Breast epithelium (tissue), 4 donors: ENCODE measurements around the gene OSBPL10. TPM values are rescaled to one million over a fixed set of nuclear protein-coding genes. Genes with fewer than 3 reads are reported as not detected.

Source experiments
- DNase-seq, 2 donors: peaks; one replicate each; pipeline ENCODE4 v3.0.0-alpha.2; 2019; ENCODE audit warnings: low spot score in 2 of 2
- H3K27ac ChIP-seq, 2 donors: fragments of 200-600 bp; sonication (generic) in 1 of 2; one replicate each; pipeline ENCODE4 v1.5.1; 2016 to 2019; ENCODE audit warnings: mild to moderate bottlenecking in 1 of 2
- H3K27me3 ChIP-seq, 2 donors: fragments of 200-600 bp; sonication (generic) in 1 of 2; one replicate each; pipeline versions ENCODE4 v1.5.1 to v1.6.0; 2017 to 2019; ENCODE audit warnings: control low read depth in 1 of 2, mild to moderate bottlenecking in 1 of 2
- H3K36me3 ChIP-seq: fragments of 200-600 bp; one replicate; pipeline ENCODE4 v1.5.1; 2019
- H3K4me1 ChIP-seq, 2 donors: fragments of 200-600 bp; sonication (generic); one replicate each; pipeline ENCODE4 v1.5.1; 2016 to 2019; ENCODE audit warnings: control low read depth in 1 of 2
- H3K4me3 ChIP-seq, 3 donors: fragments of 200-600 bp; sonication (generic); 1 replicate in 2 of 3; 2 replicates in 1 of 3; pipeline ENCODE4 v1.5.1; 2016 to 2019; ENCODE audit warnings: mild to moderate bottlenecking in 3 of 3, moderate library complexity in 2 of 3
- H3K9me3 ChIP-seq, 2 donors: fragments of 200-600 bp; sonication (generic) in 1 of 2; one replicate each; pipeline ENCODE4 v1.5.1; 2016 to 2019; ENCODE audit warnings: control low read depth in 1 of 2
- CTCF ChIP-seq, 3 donors: fragments of 450-650 bp; IDR thresholded peaks; one replicate each; pipeline ENCODE4 v1.5.1; 2016 to 2017; ENCODE audit warnings: antibody characterized with exemption in 3 of 3, mild to moderate bottlenecking in 3 of 3, moderate library complexity in 3 of 3
- POLR2A ChIP-seq: fragments of 450-650 bp; IDR thresholded peaks from one replicate; pipeline ENCODE4 v1.6.1; 2016; ENCODE audit warnings: antibody characterized with exemption, mild to moderate bottlenecking, moderate library complexity
- POLR2AphosphoS5 ChIP-seq, 3 donors: sonication (generic); formaldehyde crosslinking; IDR thresholded peaks; one replicate each; pipeline ENCODE4 v1.6.1; 2017; ENCODE audit warnings: antibody characterized with exemption in 3 of 3
- intact Hi-C: fragments of 100-400 bp; cut with DNase I; formaldehyde crosslinking; loops from one replicate; pipeline ENCODE4 v1.15.1; 2023; ENCODE audit warnings: low total_unique reads
- total RNA-seq, 3 donors: library from RNA; depleted of rRNA; stranded (reverse); fragments of >200 nt; gene quantifications; one replicate each; pipeline ENCODE4 v1.1.0, GENCODE V29; 2016

OSBPL10 gene
- total RNA-seq, 3 donors from 2014 or later = 17.6 to 47.4 (median 26.5) TPM

GRCh38 chr3:31924610-31925270 lies 56.3 kb downstream of the OSBPL10 start:
- no peak overlapping the region for H3K4me3 ChIP-seq
- TF ChIP-seq POLR2A (no peak), POLR2AphosphoS5 (IDR thresholded peaks at IDR 0.05) (no peak), CTCF (IDR thresholded peaks at IDR 0.05) (no peak)
- H3K9me3 ChIP-seq = peaks cover 4 to 9% of the 10 kb centered on the region in 2 donors
- intact Hi-C loops = no loop called here
- no peak overlapping the region for H3K27ac ChIP-seq
- no peaks in the 10 kb centered on the region for H3K27me3 ChIP-seq
- no peak for DNase-seq
- no peaks in the 10 kb centered on the region for H3K36me3 ChIP-seq
- H3K4me1 ChIP-seq = peaks cover 0 to 4% of the 10 kb centered on the region in 2 donors

- DNase-seq = no peak
- Histone ChIP-seq H3K27ac (peak overlapping the region; percentile 45 to 74), H3K36me3 (no peaks in the 10 kb centered on the region), H3K4me1 (peaks cover 0 to 4% of the 10 kb centered on the region in 2 donors), H3K9me3 (peaks cover 4 to 14% of the 10 kb centered on the region in 2 donors), H3K27me3 (no peaks in the 10 kb centered on the region), H3K4me3 (peak overlapping the region in 1 of 3 donors; percentile 7)
- intact Hi-C loops = no loop called here
- TF ChIP-seq POLR2AphosphoS5 (IDR thresholded peaks at IDR 0.05) = no peak
- no peak for TF ChIP-seq POLR2A
- TF ChIP-seq CTCF (IDR thresholded peaks at IDR 0.05) = no peak
Measured at GRCh38 chr3:31922962-31923361, 58.1 kb downstream of the OSBPL10 start.

GRCh38 chr3:31921837-31922236 lies 59.2 kb downstream of the OSBPL10 start:
- no peak overlapping the region for H3K4me3 ChIP-seq
- TF ChIP-seq CTCF (IDR thresholded peaks at IDR 0.05) (no peak), POLR2A (no peak), POLR2AphosphoS5 (IDR thresholded peaks at IDR 0.05) (no peak)
- intact Hi-C loops = no loop called here
- H3K27me3 ChIP-seq = no peaks in the 10 kb centered on the region
- no peak overlapping the region for H3K27ac ChIP-seq
- no peak for DNase-seq
- H3K36me3 ChIP-seq = no peaks in the 10 kb centered on the region
- peaks cover 0 to 5% of the 10 kb centered on the region in 2 donors for H3K4me1 ChIP-seq
- peaks cover 4 to 14% of the 10 kb centered on the region in 2 donors for H3K9me3 ChIP-seq

GRCh38 chr3:31920310-31920709 lies 60.8 kb downstream of the OSBPL10 start:
- no peak for DNase-seq
- Histone ChIP-seq H3K27me3 (no peaks in the 10 kb centered on the region), H3K4me3 (no peak overlapping the region), H3K27ac (no peak overlapping the region), H3K4me1 (peaks cover 0 to 13% of the 10 kb centered on the region in 2 donors), H3K36me3 (no peaks in the 10 kb centered on the region), H3K9me3 (peaks cover 4 to 14% of the 10 kb centered on the region in 2 donors)
- intact Hi-C loops = no loop called here
- TF ChIP-seq CTCF (IDR thresholded peaks at IDR 0.05) (no peak), POLR2A (no peak), POLR2AphosphoS5 (IDR thresholded peaks at IDR 0.05) (no peak)

- H3K9me3 ChIP-seq = peaks cover 4 to 14% of the 10 kb centered on the region in 2 donors
- no peak for DNase-seq
- H3K27ac ChIP-seq = peak overlapping the region; percentile 2 to 50
- no peak for TF ChIP-seq CTCF (IDR thresholded peaks at IDR 0.05)
- TF ChIP-seq POLR2A = no peak
- no peak for TF ChIP-seq POLR2AphosphoS5 (IDR thresholded peaks at IDR 0.05)
- H3K27me3 ChIP-seq = no peaks in the 10 kb centered on the region
- H3K36me3 ChIP-seq = no peaks in the 10 kb centered on the region
- H3K4me1 ChIP-seq = peaks cover 0 to 13% of the 10 kb centered on the region in 2 donors
- intact Hi-C loops = no loop called here
- H3K4me3 ChIP-seq = no peak overlapping the region
Measured at GRCh38 chr3:31919528-31919927, 61.5 kb downstream of the OSBPL10 start.
